ENCODE data around the gene TREML2. TPM values are rescaled to one million over a fixed set of nuclear protein-coding genes. Genes with fewer than 3 reads are reported as not detected.

TREML2 gene
- total RNA-seq, 1 donor from 2014 or later: not detected

- Histone ChIP-seq H3K4me3 (no peak overlapping the region), H3K27ac (no peak overlapping the region), H3K36me3 (no peaks in the 10 kb centered on the region), H3K4me1 (no peaks in the 10 kb centered on the region), H3K9me3 (no peaks in the 10 kb centered on the region), H3K27me3 (no peaks in the 10 kb centered on the region)
- intact Hi-C loops (cut with DNase I): no loop called here
- no peak for DNase-seq (ENCODE audit: extremely low spot score in 2 of 2)
- TF ChIP-seq POLR2A (IDR thresholded peaks at IDR 0.05): no peak
- TF ChIP-seq POLR2AphosphoS5 (IDR thresholded peaks at IDR 0.05; ENCODE audit: insufficient read depth in 1 of 2, low read depth in 1 of 2): no peak
- TF ChIP-seq CTCF (IDR thresholded peaks at IDR 0.05): no peak
These were observed 19.4 kb downstream of the TREML2 start for GRCh38 chr6:41181566-41181965.

- no peaks in the 10 kb centered on the region for H3K27me3 ChIP-seq
- H3K9me3 ChIP-seq: no peaks in the 10 kb centered on the region
- DNase-seq (ENCODE audit: extremely low spot score in 2 of 2): no peak
- no peak overlapping the region for H3K4me3 ChIP-seq
- H3K27ac ChIP-seq: no peak overlapping the region
- TF ChIP-seq CTCF (IDR thresholded peaks at IDR 0.05): no peak
- TF ChIP-seq POLR2A (IDR thresholded peaks at IDR 0.05): no peak
- no peak for TF ChIP-seq POLR2AphosphoS5 (IDR thresholded peaks at IDR 0.05; ENCODE audit: insufficient read depth in 1 of 2, low read depth in 1 of 2)
- intact Hi-C loops (cut with DNase I): no loop called here
- H3K36me3 ChIP-seq: no peaks in the 10 kb centered on the region
- no peaks in the 10 kb centered on the region for H3K4me1 ChIP-seq
These were observed 21.8 kb downstream of the TREML2 start for GRCh38 chr6:41179163-41179562.

- no peak for DNase-seq (ENCODE audit: extremely low spot score in 2 of 2)
- TF ChIP-seq POLR2A (IDR thresholded peaks at IDR 0.05): no peak
- no peak for TF ChIP-seq CTCF (IDR thresholded peaks at IDR 0.05)
- TF ChIP-seq POLR2AphosphoS5 (IDR thresholded peaks at IDR 0.05; ENCODE audit: insufficient read depth in 1 of 2, low read depth in 1 of 2): no peak
- no peak overlapping the region for H3K4me3 ChIP-seq
- no peaks in the 10 kb centered on the region for H3K9me3 ChIP-seq
- H3K4me1 ChIP-seq: no peaks in the 10 kb centered on the region
- intact Hi-C loops (cut with DNase I): no loop called here
- no peak overlapping the region for H3K27ac ChIP-seq
- H3K27me3 ChIP-seq: no peaks in the 10 kb centered on the region
- H3K36me3 ChIP-seq: no peaks in the 10 kb centered on the region
These were observed 23.3 kb downstream of the TREML2 start for GRCh38 chr6:41177695-41178094.

GRCh38 chr6:41177287-41177686, 23.7 kb downstream of the TREML2 start:
- no peak for DNase-seq (ENCODE audit: extremely low spot score in 2 of 2)
- Histone ChIP-seq H3K27ac (no peak overlapping the region), H3K4me1 (no peaks in the 10 kb centered on the region), H3K27me3 (no peaks in the 10 kb centered on the region), H3K9me3 (no peaks in the 10 kb centered on the region), H3K36me3 (no peaks in the 10 kb centered on the region), H3K4me3 (no peak overlapping the region)
- no peak for TF ChIP-seq POLR2A (IDR thresholded peaks at IDR 0.05)
- intact Hi-C loops (cut with DNase I): no loop called here

GRCh38 chr6:41176189-41176588, 24.8 kb downstream of the TREML2 start:
- H3K27me3 ChIP-seq: no peaks in the 10 kb centered on the region
- intact Hi-C loops (cut with DNase I): no loop called here
- no peaks in the 10 kb centered on the region for H3K9me3 ChIP-seq
- no peak for DNase-seq (ENCODE audit: extremely low spot score in 2 of 2)
- no peak for TF ChIP-seq POLR2A (IDR thresholded peaks at IDR 0.05)
- TF ChIP-seq CTCF (IDR thresholded peaks at IDR 0.05): no peak
- no peak for TF ChIP-seq POLR2AphosphoS5 (IDR thresholded peaks at IDR 0.05; ENCODE audit: insufficient read depth in 1 of 2, low read depth in 1 of 2)
- no peaks in the 10 kb centered on the region for H3K36me3 ChIP-seq
- no peaks in the 10 kb centered on the region for H3K4me1 ChIP-seq
- H3K4me3 ChIP-seq: no peak overlapping the region
- no peak overlapping the region for H3K27ac ChIP-seq

- intact Hi-C loops (cut with DNase I): no loop called here
- H3K36me3 ChIP-seq: no peaks in the 10 kb centered on the region
- H3K9me3 ChIP-seq: no peaks in the 10 kb centered on the region
- H3K27me3 ChIP-seq: no peaks in the 10 kb centered on the region
- no peak overlapping the region for H3K4me3 ChIP-seq
- TF ChIP-seq POLR2A (IDR thresholded peaks at IDR 0.05): no peak
- no peak for TF ChIP-seq CTCF (IDR thresholded peaks at IDR 0.05)
- TF ChIP-seq POLR2AphosphoS5 (IDR thresholded peaks at IDR 0.05; ENCODE audit: insufficient read depth in 1 of 2, low read depth in 1 of 2): no peak
- H3K27ac ChIP-seq: no peak overlapping the region
- H3K4me1 ChIP-seq: no peaks in the 10 kb centered on the region
- DNase-seq (ENCODE audit: extremely low spot score in 2 of 2): no peak
These were observed 25.9 kb downstream of the TREML2 start for GRCh38 chr6:41175084-41175483.

Data from vagina (tissue), 2 donors.